Bronchial epithelial cell (primary cell): Measurements from ENCODE around the gene BHLHE23. TPM values are rescaled to one million over a fixed set of nuclear protein-coding genes. Genes with fewer than 3 reads are reported as not detected.
A peak's percentile ranks its signal among the peaks of the same experiment; 100 is the strongest.

ENCODE experiments used
- DNase-seq: peaks from one replicate; pipeline ENCODE4 v3.0.0-alpha.2; 2010; ENCODE audit warnings: low read depth
- FAIRE-seq: peaks from 2 replicates; lab custom pipeline; 2011; peaks lifted over from hg19 to GRCh38; lab: Jason Lieb, UNC
- H3K27me3 ChIP-seq: 2 replicates; pipeline ENCODE4 v1.5.1; 2011; ENCODE audit warnings: low read length; ENCODE audit not compliant: control insufficient read depth, insufficient read depth
- H3K36me3 ChIP-seq: 2 replicates; pipeline ENCODE4 v1.5.1; 2011; ENCODE audit warnings: low read length; ENCODE audit not compliant: control insufficient read depth, insufficient read depth
- H3K4me3 ChIP-seq: 2 replicates; pipeline ENCODE4 v1.5.1; 2011; ENCODE audit warnings: mild to moderate bottlenecking, low read depth, low read length, control low read depth
- CTCF ChIP-seq: IDR thresholded peaks from 2 replicates; pipeline ENCODE4 v1.5.1; 2011; ENCODE audit warnings: mild to moderate bottlenecking, moderate library complexity, low read length, control low read depth, inconsistent platforms; ENCODE audit not compliant: insufficient read depth, severe bottlenecking
- total RNA-seq: library from RNA; depleted of rRNA; stranded (reverse); fragments of >200 nt; gene quantifications from 2 replicates; pipeline ENCODE4 v1.2.1, GENCODE V29; 2014

BHLHE23 gene
- total RNA-seq, 1 donor from 2014 or later: not detected

GRCh38 chr20:62959998-62960436, 46.7 kb downstream of the BHLHE23 start:
- Histone ChIP-seq H3K27me3 (no peaks in the 10 kb centered on the region), H3K36me3 (no peaks in the 10 kb centered on the region), H3K4me3 (no peak overlapping the region)
- no peak for TF ChIP-seq CTCF
- FAIRE-seq (peak; percentile 64), DNase-seq (no peak)

GRCh38 chr20:62959101-62959971, 47.4 kb downstream of the BHLHE23 start:
- FAIRE-seq (no peak), DNase-seq (no peak)
- Histone ChIP-seq H3K36me3 (no peaks in the 10 kb centered on the region), H3K4me3 (no peak overlapping the region), H3K27me3 (no peaks in the 10 kb centered on the region)
- TF ChIP-seq CTCF: no peak

GRCh38 chr20:62958388-62959100, 48.2 kb downstream of the BHLHE23 start:
- Histone ChIP-seq H3K27me3 (no peaks in the 10 kb centered on the region), H3K36me3 (no peaks in the 10 kb centered on the region), H3K4me3 (no peak overlapping the region)
- TF ChIP-seq CTCF: no peak
- FAIRE-seq (no peak), DNase-seq (no peak)

GRCh38 chr20:62957136-62958117, 49.3 kb downstream of the BHLHE23 start:
- Histone ChIP-seq H3K4me3 (no peak overlapping the region), H3K27me3 (no peaks in the 10 kb centered on the region), H3K36me3 (no peaks in the 10 kb centered on the region)
- DNase-seq (no peak), FAIRE-seq (no peak)
- no peak for TF ChIP-seq CTCF

GRCh38 chr20:62956387-62957135, 50.2 kb downstream of the BHLHE23 start:
- H3K4me3 ChIP-seq: no peak overlapping the region
- no peaks in the 10 kb centered on the region for H3K27me3 ChIP-seq
- DNase-seq (no peak), FAIRE-seq (no peak)
- no peaks in the 10 kb centered on the region for H3K36me3 ChIP-seq
- no peak for TF ChIP-seq CTCF
